ENCODE measurements around the gene PTH1R.

GRCh38 chr3:46854555-46854991 is 22.9 kb upstream of the PTH1R start:
- no peak for TF ChIP-seq POLR2A (IDR thresholded peaks at IDR 0.05)
- TF ChIP-seq CTCF (IDR thresholded peaks at IDR 0.05): no peak

Measured in esophagus squamous epithelium (tissue), 4 donors.